ENCODE data around the gene KRTAP9-7. TPM values are rescaled to one million over a fixed set of nuclear protein-coding genes. Genes with fewer than 3 reads are reported as not detected.

The KRTAP9-7 gene
- total and polyA plus RNA-seq, 2 of the 4 experiments (the other 2 are of a cell fraction): not detected

- Histone ChIP-seq H3K36me3 (ENCODE audit: control insufficient read depth, insufficient read depth, low read length) (no peaks in the 10 kb centered on the region), H3K27ac (ENCODE audit: insufficient read depth, low read length) (no peak overlapping the region), H4K8ac (ENCODE audit: low read depth in 2 of 2, low read length in 2 of 2) (no peak overlapping the region), H4K20me1 (ENCODE audit: insufficient read depth, low read length) (no peaks in the 10 kb centered on the region), H2BK15ac (ENCODE audit: low read depth, low read length) (no peak overlapping the region), H3K9me3 (ENCODE audit: control insufficient read depth, insufficient read depth, low read length) (no peaks in the 10 kb centered on the region), H2BK5ac (ENCODE audit: low read depth, low read length, poor library complexity, severe bottlenecking) (no peak overlapping the region), H2AK9ac (replicated peaks; ENCODE audit: low read depth, low read length, poor library complexity) (no peak overlapping the region), H4K91ac (ENCODE audit: insufficient read depth, low read depth, low read length) (no peak overlapping the region), H3K79me1 (ENCODE audit: low read depth in 1 of 2, low read length in 2 of 2) (no peaks in the 10 kb centered on the region), H3K56ac (ENCODE audit: extremely low read depth, insufficient read depth, low read length) (no peak overlapping the region), H3K9ac (ENCODE audit: low read depth, low read length) (no peak overlapping the region), H2AFZ (replicated peaks; ENCODE audit: low read length, poor library complexity) (no peak overlapping the region), H4K5ac (ENCODE audit: low read depth, low read length) (no peak overlapping the region), H2BK120ac (ENCODE audit: low read depth, low read length) (no peak overlapping the region), H3K14ac (replicated peaks; ENCODE audit: low read depth, low read length) (no peak overlapping the region), H2AK5ac (ENCODE audit: low read depth, low read length) (no peak overlapping the region), H3K4me3 (ENCODE audit: insufficient read depth, low read depth, low read length) (no peak overlapping the region), H2BK20ac (ENCODE audit: low read depth, low read length) (no peak overlapping the region), H3K4ac (ENCODE audit: low read depth, low read length) (no peak overlapping the region), H3K27me3 (ENCODE audit: control insufficient read depth, insufficient read depth, low read length) (peaks cover 13% of the 10 kb centered on the region), H3K4me1 (ENCODE audit: control insufficient read depth, insufficient read depth, low read length) (no peaks in the 10 kb centered on the region), H3K9me1 (ENCODE audit: insufficient read depth, low read length) (no peaks in the 10 kb centered on the region), H3K4me2 (ENCODE audit: low read depth, low read length) (no peak overlapping the region), H3K23ac (ENCODE audit: low read depth, low read length) (no peak overlapping the region), H3K18ac (ENCODE audit: low read depth, low read length) (no peak overlapping the region)
- intact Hi-C loops (cut with micrococcal nuclease): no loop called here
- ATAC-seq (ENCODE audit: low read depth): no peak
- TF ChIP-seq MXI1 (IDR thresholded peaks at IDR 0.05; ENCODE audit: borderline replicate concordance, low read depth, low read length) (no peak), MAFK (IDR thresholded peaks at IDR 0.05; ENCODE audit: low read depth, low read length) (no peak), POLR2A (IDR thresholded peaks at IDR 0.05; ENCODE audit: low read depth, low read length) (no peak)
- in situ Hi-C loops (cut with MboI; ENCODE audit: low sequenced_read_pairs): no loop called here
- no TSS peak for BruUV-seq (replicated peaks)
- ChIA-PET CTCF (no interaction called here), POLR2A (ENCODE audit: unreplicated experiment) (no interaction called here)
- dilution Hi-C loops (cut with HindIII; ENCODE audit: low sequenced_read_pairs, unreplicated experiment): no loop called here
- DNase-seq: no peak
Observed at GRCh38 chr17:41258406-41258805, 17.1 kb upstream of the KRTAP9-7 start.
